K562 (cell line): ENCODE data around the gene ENOSF1. TPM values are rescaled to one million over a fixed set of nuclear protein-coding genes. Genes with fewer than 3 reads are reported as not detected.

Source experiments
- ATAC-seq: fragments of 200-7000 bp; cut with Tn5 transposase; 3 replicates; pipeline ENCODE4 v1.9.1; 2020; ENCODE audit warnings: moderate library complexity
- BruUV-seq: library from RNA; stranded (reverse); fragments of 400-500 nt; replicated peaks from 2 replicates; lab custom pipeline; 2021; lab: Mats Ljungman, UMichigan
- CTCF ChIA-PET: fragments of 300-600 bp; formaldehyde crosslinking; extraction: SDS; loops from one replicate; lab custom pipeline; 2021; ENCODE audit warnings: low intra/inter-chr PET ratio; lab: Yijun Ruan, JAX
- POLR2A ChIA-PET: fragments of 300-600, 350-650 bp; sonication (Branson Sonifier 250); formaldehyde crosslinking; extraction: SDS; loops from one replicate; lab custom pipeline; 2021; ENCODE audit warnings: antibody characterized with exemption, inconsistent platforms; lab: Yijun Ruan, JAX
- DNase-seq, 4 experiments: peaks; one replicate each; pipeline versions ENCODE4 v3.0.0 to v3.0.0-alpha.2; 2011 to 2018; ENCODE audit warnings: low spot score in 3 of 4, mixed read lengths in 3 of 4; ENCODE audit errors: extremely low read depth in 1 of 4
- FAIRE-seq: peaks from 2 replicates; lab custom pipeline; 2011; peaks lifted over from hg19 to GRCh38; lab: Jason Lieb, UNC
- H2AFZ ChIP-seq: 2 replicates; pipeline ENCODE4 v1.6.0; 2011; ENCODE audit warnings: low read depth, low read length, control low read depth, inconsistent platforms
- H3K27ac ChIP-seq: fragments of 200-600 bp; 3 replicates; pipeline ENCODE4 v1.8.0; 2011; ENCODE audit warnings: low read depth, mild to moderate bottlenecking, control low read depth, inconsistent platforms, low read length, moderate library complexity, mixed read lengths; ENCODE audit errors: extremely low read depth
- H3K27me3 ChIP-seq, 2 experiments: fragments of 300-600 bp in 1 of 2; 2 replicates in 1 of 2; 3 replicates in 1 of 2; pipeline versions ENCODE4 v1.6.0 to v1.8.0; 2011; ENCODE audit warnings: inconsistent platforms in 2 of 2, low read length in 2 of 2, mild to moderate bottlenecking in 1 of 2, mixed read lengths in 1 of 2, moderate library complexity in 1 of 2; ENCODE audit not compliant: control insufficient read depth in 2 of 2, insufficient read depth in 2 of 2
- H3K36me3 ChIP-seq: fragments of 300-600 bp; 3 replicates; pipeline ENCODE4 v1.8.0; 2011; ENCODE audit warnings: mild to moderate bottlenecking, low read length, inconsistent platforms; ENCODE audit not compliant: control insufficient read depth, insufficient read depth
- H3K4me1 ChIP-seq, 2 experiments: fragments of 200-600 bp in 1 of 2; replicated peaks in 1 of 2; 2 replicates in 1 of 2; 3 replicates in 1 of 2; pipeline versions ENCODE4 v1.5.1 to v1.8.0; 2011; ENCODE audit warnings: inconsistent platforms in 2 of 2, low read length in 2 of 2, mild to moderate bottlenecking in 1 of 2, mixed read lengths in 1 of 2, moderate library complexity in 1 of 2; ENCODE audit not compliant: control insufficient read depth in 2 of 2, insufficient read depth in 2 of 2
- H3K4me2 ChIP-seq: 2 replicates; pipeline ENCODE4 v1.6.1; 2011; ENCODE audit warnings: low read length, control low read depth, inconsistent platforms, mixed read lengths; ENCODE audit not compliant: insufficient read depth
- H3K4me3 ChIP-seq: fragments of 200-600 bp; sonication (generic), shearing (Covaris generic); 2 replicates; pipeline ENCODE4 v1.5.1; 2016; ENCODE audit warnings: control low read depth, inconsistent platforms
- H3K79me2 ChIP-seq: fragments of 200-600 bp; 3 replicates; pipeline ENCODE4 v1.8.0; 2011; ENCODE audit warnings: low read length, inconsistent platforms; ENCODE audit not compliant: control insufficient read depth, insufficient read depth
- H3K9ac ChIP-seq, 2 experiments: 2 replicates each; pipeline versions ENCODE4 v1.6.0 to v1.6.1; 2011; ENCODE audit warnings: low read depth in 2 of 2, low read length in 2 of 2, control low read depth in 1 of 2, inconsistent platforms in 1 of 2, mild to moderate bottlenecking in 1 of 2, mixed read lengths in 1 of 2; ENCODE audit not compliant: insufficient read depth in 1 of 2
- H3K9me1 ChIP-seq: one replicate; pipeline ENCODE4 v1.6.0; 2011; ENCODE audit warnings: inconsistent platforms, mild to moderate bottlenecking, low read length, moderate library complexity; ENCODE audit not compliant: control insufficient read depth, insufficient read depth
- H3K9me3 ChIP-seq: replicated peaks from 2 replicates; pipeline ENCODE4 v1.5.1; 2011; ENCODE audit warnings: low read depth, low read length, inconsistent platforms; ENCODE audit not compliant: control insufficient read depth, insufficient read depth
- H4K20me1 ChIP-seq: replicated peaks from 2 replicates; pipeline ENCODE4 v1.6.1; 2011; ENCODE audit warnings: low read length, inconsistent platforms, mixed read lengths; ENCODE audit not compliant: control insufficient read depth, insufficient read depth
- RNF219 ChIP-seq: fragments of 250-450 bp; sonication (Bioruptor Pico); IDR thresholded peaks from 2 replicates; pipeline ENCODE4 v1.5.0; 2022; ENCODE audit warnings: mild to moderate bottlenecking
- ZBTB8A ChIP-seq: fragments of 450-650 bp; IDR thresholded peaks from 2 replicates; pipeline ENCODE4 v1.6.1; 2018; ENCODE audit warnings: mild to moderate bottlenecking, moderate library complexity; ENCODE audit not compliant: partially characterized antibody
- ZNF79 ChIP-seq: fragments of 250-450 bp; sonication (Bioruptor Pico); IDR thresholded peaks from 2 replicates; pipeline ENCODE4 v1.4.0; 2020; ENCODE audit warnings: low read depth, mild to moderate bottlenecking, moderate library complexity
- WGBS: fragments of 100-300 bp; shearing (Covaris generic); methylation state at CpG from one replicate; pipeline ENCODE4 v1.1.6; 2016; ENCODE audit warnings: low coverage, mixed read lengths; ENCODE audit not compliant: insufficient coverage; ENCODE audit errors: missing lambda C conversion rate; 5-methylcytosine and 5-hydroxymethylcytosine counted together
- in situ Hi-C: fragments of 300-500 bp; cut with MboI; formaldehyde crosslinking; loops from 4 replicates; pipeline ENCODE4 v1.15.0; 2018; ENCODE audit warnings: inconsistent platforms, mixed read lengths
- intact Hi-C: fragments of 100-400 bp; cut with micrococcal nuclease; formaldehyde crosslinking; loops from 2 replicates; pipeline ENCODE4 v1.14.2; 2022
- polyA plus RNA-seq, 8 experiments: library from polyadenylated mRNA; depleted of rRNA in 4 of 8; stranded (reverse) in 5 of 8; unstranded in 3 of 8; fragments of >200 nt; fragmentation: Nextera tagmentation in 2 of 8; fragmentation: Illumina TruSeq in 1 of 8; extraction: Ambion mirVana in 2 of 8; extraction: Trizol in 1 of 8; gene quantifications; 2 replicates each; pipeline versions ENCODE4 v1.2.1 to v1.2.3, GENCODE V29; 2011 to 2014; ENCODE audit warnings: inconsistent platforms in 1 of 8, missing spikeins in 1 of 8
- total RNA-seq, 7 experiments: library from RNA; depleted of rRNA in 6 of 7; stranded (reverse); fragments of >200 nt in 6 of 7; fragmentation: Illumina TruSeq in 2 of 7; extraction: Trizol in 2 of 7; gene quantifications; 2 replicates each; pipeline versions ENCODE4 v1.2.1 to v1.2.3, GENCODE V29; 2011 to 2021; ENCODE audit warnings: low replicate concordance in 1 of 7
- TF ChIP-seq, protein P1 (sequence below): sonication (generic); formaldehyde crosslinking; IDR thresholded peaks from 2 replicates; pipeline ENCODE4 v1.8.0; 2023; ENCODE audit warnings: missing genetic modification reagents, mild to moderate bottlenecking, borderline replicate concordance
- TF ChIP-seq, protein P2 (sequence below): fragments of 450-650 bp; IDR thresholded peaks from 2 replicates; pipeline ENCODE4 v1.6.1; 2018; ENCODE audit warnings: mild to moderate bottlenecking, low read depth; ENCODE audit not compliant: partially characterized antibody
- TF ChIP-seq, protein P3 (sequence below): IDR thresholded peaks from 3 replicates; pipeline ENCODE4 v1.6.1; 2011; ENCODE audit warnings: borderline replicate concordance, mild to moderate bottlenecking, moderate library complexity; ENCODE audit not compliant: insufficient read length; ENCODE audit errors: extremely low read depth

The ENOSF1 gene
- total and polyA plus RNA-seq, 9 of the 15 experiments (the other 6 are each of a cell fraction or from before 2014, with no cell fraction given): 15.5 to 66.4 (median 46.5) TPM

DNA sequence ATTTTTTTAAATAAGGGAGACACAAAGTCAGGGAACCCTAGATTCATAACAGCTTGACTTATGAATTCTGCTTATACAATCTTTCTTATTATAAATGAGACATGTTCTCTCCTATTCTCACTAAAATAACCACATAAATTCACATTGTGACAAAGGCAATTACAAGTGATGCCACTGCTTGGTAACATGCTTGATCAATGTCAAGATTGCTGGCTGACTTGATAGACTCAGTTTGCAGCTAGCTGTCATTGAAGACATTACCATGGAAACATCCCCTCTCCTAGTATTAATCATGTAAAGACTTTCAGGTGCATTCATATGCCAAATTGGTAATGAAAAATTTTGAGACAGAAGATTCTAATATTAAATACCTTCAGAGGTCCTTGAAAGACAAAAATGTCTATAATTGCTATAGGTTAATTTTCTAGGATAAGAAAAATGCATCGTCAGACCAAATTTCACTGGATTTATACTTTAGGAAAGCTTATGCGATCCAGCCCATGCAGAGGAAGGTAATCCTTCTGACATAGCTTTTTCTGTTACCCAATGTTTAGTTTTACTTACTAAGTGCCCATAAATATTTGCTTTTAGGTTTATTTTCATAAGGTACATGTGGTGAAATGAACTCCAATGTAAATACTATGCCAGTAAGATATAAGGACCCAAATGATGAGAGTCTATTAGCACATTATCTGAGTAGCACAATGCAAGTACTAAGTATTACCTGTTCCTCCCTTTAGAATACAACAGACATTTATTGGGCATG, 32.6 kb upstream of the ENOSF1 start:
- POLR2A ChIA-PET: no interaction called here
- TF ChIP-seq, protein P1, sequence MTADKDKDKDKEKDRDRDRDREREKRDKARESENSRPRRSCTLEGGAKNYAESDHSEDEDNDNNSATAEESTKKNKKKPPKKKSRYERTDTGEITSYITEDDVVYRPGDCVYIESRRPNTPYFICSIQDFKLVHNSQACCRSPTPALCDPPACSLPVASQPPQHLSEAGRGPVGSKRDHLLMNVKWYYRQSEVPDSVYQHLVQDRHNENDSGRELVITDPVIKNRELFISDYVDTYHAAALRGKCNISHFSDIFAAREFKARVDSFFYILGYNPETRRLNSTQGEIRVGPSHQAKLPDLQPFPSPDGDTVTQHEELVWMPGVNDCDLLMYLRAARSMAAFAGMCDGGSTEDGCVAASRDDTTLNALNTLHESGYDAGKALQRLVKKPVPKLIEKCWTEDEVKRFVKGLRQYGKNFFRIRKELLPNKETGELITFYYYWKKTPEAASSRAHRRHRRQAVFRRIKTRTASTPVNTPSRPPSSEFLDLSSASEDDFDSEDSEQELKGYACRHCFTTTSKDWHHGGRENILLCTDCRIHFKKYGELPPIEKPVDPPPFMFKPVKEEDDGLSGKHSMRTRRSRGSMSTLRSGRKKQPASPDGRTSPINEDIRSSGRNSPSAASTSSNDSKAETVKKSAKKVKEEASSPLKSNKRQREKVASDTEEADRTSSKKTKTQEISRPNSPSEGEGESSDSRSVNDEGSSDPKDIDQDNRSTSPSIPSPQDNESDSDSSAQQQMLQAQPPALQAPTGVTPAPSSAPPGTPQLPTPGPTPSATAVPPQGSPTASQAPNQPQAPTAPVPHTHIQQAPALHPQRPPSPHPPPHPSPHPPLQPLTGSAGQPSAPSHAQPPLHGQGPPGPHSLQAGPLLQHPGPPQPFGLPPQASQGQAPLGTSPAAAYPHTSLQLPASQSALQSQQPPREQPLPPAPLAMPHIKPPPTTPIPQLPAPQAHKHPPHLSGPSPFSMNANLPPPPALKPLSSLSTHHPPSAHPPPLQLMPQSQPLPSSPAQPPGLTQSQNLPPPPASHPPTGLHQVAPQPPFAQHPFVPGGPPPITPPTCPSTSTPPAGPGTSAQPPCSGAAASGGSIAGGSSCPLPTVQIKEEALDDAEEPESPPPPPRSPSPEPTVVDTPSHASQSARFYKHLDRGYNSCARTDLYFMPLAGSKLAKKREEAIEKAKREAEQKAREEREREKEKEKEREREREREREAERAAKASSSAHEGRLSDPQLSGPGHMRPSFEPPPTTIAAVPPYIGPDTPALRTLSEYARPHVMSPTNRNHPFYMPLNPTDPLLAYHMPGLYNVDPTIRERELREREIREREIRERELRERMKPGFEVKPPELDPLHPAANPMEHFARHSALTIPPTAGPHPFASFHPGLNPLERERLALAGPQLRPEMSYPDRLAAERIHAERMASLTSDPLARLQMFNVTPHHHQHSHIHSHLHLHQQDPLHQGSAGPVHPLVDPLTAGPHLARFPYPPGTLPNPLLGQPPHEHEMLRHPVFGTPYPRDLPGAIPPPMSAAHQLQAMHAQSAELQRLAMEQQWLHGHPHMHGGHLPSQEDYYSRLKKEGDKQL (CRISPR knock-in tag): no peak
- TF ChIP-seq, protein P2, sequence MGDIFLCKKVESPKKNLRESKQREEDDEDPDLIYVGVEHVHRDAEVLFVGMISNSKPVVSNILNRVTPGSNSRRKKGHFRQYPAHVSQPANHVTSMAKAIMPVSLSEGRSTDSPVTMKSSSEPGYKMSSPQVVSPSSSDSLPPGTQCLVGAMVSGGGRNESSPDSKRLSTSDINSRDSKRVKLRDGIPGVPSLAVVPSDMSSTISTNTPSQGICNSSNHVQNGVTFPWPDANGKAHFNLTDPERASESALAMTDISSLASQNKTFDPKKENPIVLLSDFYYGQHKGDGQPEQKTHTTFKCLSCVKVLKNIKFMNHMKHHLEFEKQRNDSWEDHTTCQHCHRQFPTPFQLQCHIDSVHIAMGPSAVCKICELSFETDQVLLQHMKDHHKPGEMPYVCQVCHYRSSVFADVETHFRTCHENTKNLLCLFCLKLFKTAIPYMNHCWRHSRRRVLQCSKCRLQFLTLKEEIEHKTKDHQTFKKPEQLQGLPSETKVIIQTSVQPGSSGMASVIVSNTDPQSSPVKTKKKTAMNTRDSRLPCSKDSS: no peak
- TF ChIP-seq, protein P3, sequence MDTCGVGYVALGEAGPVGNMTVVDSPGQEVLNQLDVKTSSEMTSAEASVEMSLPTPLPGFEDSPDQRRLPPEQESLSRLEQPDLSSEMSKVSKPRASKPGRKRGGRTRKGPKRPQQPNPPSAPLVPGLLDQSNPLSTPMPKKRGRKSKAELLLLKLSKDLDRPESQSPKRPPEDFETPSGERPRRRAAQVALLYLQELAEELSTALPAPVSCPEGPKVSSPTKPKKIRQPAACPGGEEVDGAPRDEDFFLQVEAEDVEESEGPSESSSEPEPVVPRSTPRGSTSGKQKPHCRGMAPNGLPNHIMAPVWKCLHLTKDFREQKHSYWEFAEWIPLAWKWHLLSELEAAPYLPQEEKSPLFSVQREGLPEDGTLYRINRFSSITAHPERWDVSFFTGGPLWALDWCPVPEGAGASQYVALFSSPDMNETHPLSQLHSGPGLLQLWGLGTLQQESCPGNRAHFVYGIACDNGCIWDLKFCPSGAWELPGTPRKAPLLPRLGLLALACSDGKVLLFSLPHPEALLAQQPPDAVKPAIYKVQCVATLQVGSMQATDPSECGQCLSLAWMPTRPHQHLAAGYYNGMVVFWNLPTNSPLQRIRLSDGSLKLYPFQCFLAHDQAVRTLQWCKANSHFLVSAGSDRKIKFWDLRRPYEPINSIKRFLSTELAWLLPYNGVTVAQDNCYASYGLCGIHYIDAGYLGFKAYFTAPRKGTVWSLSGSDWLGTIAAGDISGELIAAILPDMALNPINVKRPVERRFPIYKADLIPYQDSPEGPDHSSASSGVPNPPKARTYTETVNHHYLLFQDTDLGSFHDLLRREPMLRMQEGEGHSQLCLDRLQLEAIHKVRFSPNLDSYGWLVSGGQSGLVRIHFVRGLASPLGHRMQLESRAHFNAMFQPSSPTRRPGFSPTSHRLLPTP: no peak
- no peak for TF ChIP-seq ZNF79 (CRISPR knock-in tag)
- no peak for TF ChIP-seq ZBTB8A
- no peak for TF ChIP-seq RNF219 (CRISPR knock-in tag)

More for the DNA sequence above, 32.6 kb upstream of the ENOSF1 start:
- no peak overlapping the region for H2AFZ ChIP-seq
- in situ Hi-C loops: loop anchor here (5.0 kb wide), 1 partner anchor 87 kb away; no protein-coding TSS in a partner anchor
- H3K9ac ChIP-seq: no peak overlapping the region
- no peaks in the 10 kb centered on the region for H3K9me1 ChIP-seq
- no peaks in the 10 kb centered on the region for H3K27me3 ChIP-seq
- H3K27ac ChIP-seq: no peak overlapping the region
- H4K20me1 ChIP-seq: no peaks in the 10 kb centered on the region
- FAIRE-seq: no peak
- H3K4me1 ChIP-seq: no peaks in the 10 kb centered on the region
- H3K9me3 ChIP-seq: no peaks in the 10 kb centered on the region
- intact Hi-C loops: loop anchor here (10.0 kb wide), 1 partner anchor 120 kb away; no protein-coding TSS in a partner anchor
- ATAC-seq: no peak
- H3K79me2 ChIP-seq: peaks cover 12% of the 10 kb centered on the region; the same call in 2 of the 3 replicates
- CTCF ChIA-PET: interaction anchor here (1.8 kb wide), 1 partner anchor 86 kb away, joined by 6 read pairs; no protein-coding TSS in a partner anchor
- DNase-seq: no peak
- H3K4me2 ChIP-seq: no peak overlapping the region
- no TSS peak for BruUV-seq
- H3K4me3 ChIP-seq: no peak overlapping the region
- H3K36me3 ChIP-seq: peaks cover 92% of the 10 kb centered on the region
- whole genome bisulfite sequencing: 91% methylated on average over 2 of the region's 2 CpGs
